Choroid plexus epithelial cell (primary cell): ENCODE data around the gene KCTD10.
A peak's percentile ranks its signal among the peaks of the same experiment; 100 is the strongest.

Experiments
- DNase-seq: peaks from one replicate; pipeline ENCODE4 v3.0.0-alpha.2; 2010; ENCODE audit warnings: low read depth
- H3K4me3 ChIP-seq: 2 replicates; pipeline ENCODE4 v1.5.1; 2011; ENCODE audit warnings: low read depth, mild to moderate bottlenecking, control low read depth, low read length, moderate library complexity
- CTCF ChIP-seq: conservative IDR thresholded peaks from 2 replicates; pipeline ENCODE4 v1.5.1; 2011; ENCODE audit warnings: low read depth, mild to moderate bottlenecking, control low read depth, inconsistent platforms, low read length, moderate library complexity

KCTD10 gene

GRCh38 chr12:109464642-109465351, 12.3 kb downstream of the KCTD10 start:
- TF ChIP-seq CTCF, result no peak
- DNase-seq, result no peak
- H3K4me3 ChIP-seq, result no peak overlapping the region

- H3K4me3 ChIP-seq, result no peak overlapping the region
- no peak for TF ChIP-seq CTCF
- DNase-seq, result no peak
Measured at GRCh38 chr12:109463756-109464155, 13.3 kb downstream of the KCTD10 start.

- DNase-seq, result peak; percentile 98
- H3K4me3 ChIP-seq, result peak overlapping the region; percentile 40
- TF ChIP-seq CTCF, result peak; percentile 22
Measured at GRCh38 chr12:109462868-109463692, 14.0 kb downstream of the KCTD10 start.

GRCh38 chr12:109461846-109462756, 15.0 kb downstream of the KCTD10 start:
- TF ChIP-seq CTCF, result no peak
- no peak overlapping the region for H3K4me3 ChIP-seq
- peak; percentile 98 for DNase-seq

GRCh38 chr12:109461049-109461845, 15.9 kb downstream of the KCTD10 start:
- H3K4me3 ChIP-seq, result no peak overlapping the region
- peak; percentile 64 for DNase-seq
- no peak for TF ChIP-seq CTCF

GRCh38 chr12:109460538-109460937, 16.6 kb downstream of the KCTD10 start:
- no peak for TF ChIP-seq CTCF
- DNase-seq, result no peak
- H3K4me3 ChIP-seq, result no peak overlapping the region
